Measurements from ENCODE around the gene MED22.

- TF ChIP-seq POLR2A (IDR thresholded peaks at IDR 0.05; ENCODE audit: control extremely low read depth in 1 of 2, low read depth in 2 of 2, low read length in 2 of 2): no peak
- TF ChIP-seq CTCF (IDR thresholded peaks at IDR 0.05; ENCODE audit: control extremely low read depth in 1 of 3, insufficient read depth in 1 of 3, low read depth in 1 of 3, low read length in 3 of 3): no peak
- TF ChIP-seq CEBPB (IDR thresholded peaks at IDR 0.05; ENCODE audit: low read depth, low read length): no peak
- no peak for TF ChIP-seq CREB1 (IDR thresholded peaks at IDR 0.05)
- no peak for TF ChIP-seq BRCA1 (IDR thresholded peaks at IDR 0.05; ENCODE audit: low read depth, low read length)
- no peak for TF ChIP-seq SRF (IDR thresholded peaks at IDR 0.05; ENCODE audit: low read depth, low read length)
- TF ChIP-seq HDAC2 (IDR thresholded peaks at IDR 0.05; ENCODE audit: borderline replicate concordance in 1 of 2, low read depth in 2 of 2, low read length in 2 of 2): no peak
Observed at GRCh38 chr9:133304158-133304470, 43.8 kb downstream of the MED22 start.

Data from H1 (cell line).